Colon (tissue), 2 donors: ENCODE data around the gene CASS4.
"Not testable (repeated sequence)": the region's sequence is repeated elsewhere in the genome, so short reads cannot be mapped to it uniquely, and the experiment has no call there.

Experiments used
- FAIRE-seq: peaks from 2 replicates; lab custom pipeline; 2012; peaks lifted over from hg19 to GRCh38; lab: Jason Lieb, UNC
- donor health status: control.
- donor health status: control.

Gene CASS4

DNA sequence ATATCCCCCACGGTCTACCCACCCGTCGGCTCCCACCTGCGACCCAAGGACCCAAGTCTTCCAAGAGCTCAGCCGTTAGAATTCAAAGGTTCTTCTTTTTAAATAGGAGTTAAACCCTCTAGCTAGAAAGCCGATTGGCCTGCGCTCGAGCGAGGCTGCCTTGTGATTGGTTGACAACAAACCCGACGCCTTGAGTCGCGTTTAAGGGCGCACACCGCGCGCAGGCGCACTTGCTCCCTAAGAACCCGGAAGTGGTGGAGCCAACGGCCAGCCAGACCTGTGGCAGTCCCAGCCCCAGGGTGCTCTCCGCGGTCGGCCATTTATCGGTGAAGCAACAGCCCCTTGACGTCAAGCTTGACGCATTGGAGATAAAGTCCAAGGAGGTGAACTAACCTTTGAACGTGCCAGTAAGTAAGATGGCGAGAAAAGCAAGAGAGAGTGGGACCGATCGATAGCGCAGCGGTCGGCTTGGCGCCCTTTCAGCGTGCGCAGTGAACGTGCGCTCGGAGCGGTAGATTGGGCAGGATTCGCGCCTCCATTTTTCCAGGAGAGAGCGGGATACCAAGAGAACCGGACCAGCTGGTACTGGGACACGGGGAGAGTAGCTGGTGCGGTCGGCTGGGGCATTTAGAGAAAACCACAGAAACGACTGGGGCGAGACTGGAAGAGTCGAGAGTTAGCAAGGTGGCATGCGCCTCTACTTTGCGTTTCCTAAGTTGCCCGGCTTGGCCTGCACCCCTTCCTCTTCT is 19.8 kb upstream of the CASS4 start, which contains the start of the genes AURKA and CSTF1:
Gene AURKA (minus strand): TSS at position 84 of the 749 bp plus-strand sequence. CDS start 4,018 bp downstream, outside the sequence.
Gene CSTF1 (plus strand): TSS at position 514 of the 749 bp plus-strand sequence. CDS start 2,908 bp downstream, outside the sequence.
- no peak for FAIRE-seq

DNA sequence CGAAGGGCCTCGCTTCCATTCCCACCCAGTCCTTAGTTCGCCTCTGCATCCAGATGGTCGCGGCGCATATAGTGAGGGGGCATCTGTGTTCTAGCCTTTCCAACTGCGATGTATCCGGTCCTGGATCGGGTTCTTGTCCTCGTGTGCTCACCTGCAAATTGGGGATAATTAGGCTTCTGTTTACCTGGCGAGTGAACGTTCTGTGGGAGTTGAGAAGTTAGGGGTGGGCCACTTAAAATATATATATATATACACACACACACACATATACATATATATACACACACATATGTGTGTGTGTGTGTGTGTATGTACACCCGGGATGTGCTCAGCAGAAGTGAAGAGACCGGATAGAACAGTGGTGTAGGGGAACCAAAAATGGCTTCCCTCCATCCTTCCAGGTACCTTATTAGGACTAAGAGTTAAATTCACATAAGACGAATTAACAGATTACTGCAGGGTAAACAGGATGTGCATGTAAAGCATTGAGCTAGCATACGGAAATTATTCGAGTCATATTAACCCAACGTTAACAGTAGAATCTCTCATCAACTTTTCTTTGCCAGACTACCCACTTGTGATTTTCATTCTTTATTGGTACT is 19.1 kb upstream of the CASS4 start:
- FAIRE-seq, result no peak

DNA sequence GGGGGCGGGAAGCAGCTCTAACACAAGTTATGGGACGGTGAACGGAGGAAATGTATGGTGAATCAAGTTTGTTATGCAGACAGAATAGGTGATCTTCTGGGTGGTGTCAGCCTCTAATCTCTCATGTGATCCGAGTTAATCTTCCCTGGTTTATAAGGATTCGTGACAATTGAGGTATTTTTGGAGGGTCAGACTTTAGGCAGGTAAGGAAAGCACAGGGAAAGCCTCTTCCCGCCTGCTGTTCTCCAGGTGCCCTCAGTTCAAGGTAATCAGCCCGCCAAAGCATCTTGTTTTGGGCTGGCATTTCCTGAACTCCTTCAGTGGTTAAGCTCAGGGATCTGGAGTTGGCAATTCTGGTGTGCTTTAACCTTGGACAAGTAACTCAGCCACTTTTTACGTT is 18.4 kb upstream of the CASS4 start:
- FAIRE-seq, result no peak

DNA sequence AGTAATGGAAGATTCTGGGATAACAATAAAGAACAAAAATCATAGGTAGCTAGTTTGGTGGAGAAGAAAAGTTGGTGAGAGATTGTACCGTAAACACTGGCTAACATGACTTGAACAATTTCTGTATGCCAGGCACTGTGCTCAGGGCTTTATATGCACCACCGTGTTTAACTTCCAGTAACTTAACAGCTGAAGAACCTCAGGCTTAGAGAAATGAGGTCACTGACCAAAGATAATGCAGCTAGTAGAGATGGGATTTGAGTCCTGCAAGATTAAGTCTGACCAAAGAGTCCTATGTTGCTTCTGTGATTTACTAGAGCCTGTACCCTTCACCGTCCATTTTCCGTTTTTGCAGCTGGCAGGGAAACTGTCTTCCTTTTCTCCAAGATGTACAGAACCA is 16.9 kb upstream of the CASS4 start:
- FAIRE-seq, result no peak

- FAIRE-seq, result no peak
Observed at GRCh38 chr20:56400001-56400640, 11.9 kb upstream of the CASS4 start.

DNA sequence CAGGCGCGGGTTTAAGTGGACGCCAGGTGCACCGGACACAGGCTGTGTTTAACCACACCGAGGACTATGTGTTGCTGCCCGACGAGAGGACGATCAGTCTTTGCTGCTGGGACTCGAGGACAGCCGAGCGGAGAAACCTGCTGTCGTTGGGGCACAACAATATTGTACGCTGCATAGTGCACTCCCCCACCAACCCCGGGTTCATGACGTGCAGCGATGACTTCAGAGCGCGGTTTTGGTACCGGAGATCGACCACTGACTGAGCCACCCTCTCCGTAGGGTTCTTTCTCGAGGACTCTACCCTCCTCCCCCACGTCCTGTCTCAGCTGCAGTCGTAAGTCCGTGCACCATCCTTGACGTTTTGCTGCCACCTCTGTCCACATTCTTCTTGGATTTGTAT is 8.6 kb upstream of the CASS4 start:
- FAIRE-seq, result no peak

- FAIRE-seq, result not testable (repeated sequence)
Observed at GRCh38 chr20:56405356-56405755, 6.7 kb upstream of the CASS4 start.

DNA sequence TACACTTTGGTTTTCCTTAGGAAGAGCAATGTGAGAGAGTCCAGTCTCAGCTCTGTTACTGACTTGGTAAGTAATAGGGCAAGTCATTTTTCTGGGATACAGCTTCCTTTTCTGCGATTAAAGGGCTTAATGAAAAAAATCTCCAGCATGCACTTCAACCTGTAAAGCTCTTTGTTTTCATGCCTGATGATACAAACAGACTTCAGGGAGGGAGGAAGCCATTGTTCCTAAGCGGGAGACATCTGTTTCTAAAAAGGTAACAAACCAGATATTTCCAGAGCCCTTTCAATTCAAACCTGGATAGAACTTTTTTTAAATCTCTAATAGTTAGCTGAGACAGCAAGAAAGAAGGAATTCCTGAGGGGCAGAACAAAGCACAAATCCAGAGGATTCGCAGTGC is 5.2 kb upstream of the CASS4 start:
- FAIRE-seq, result no peak

DNA sequence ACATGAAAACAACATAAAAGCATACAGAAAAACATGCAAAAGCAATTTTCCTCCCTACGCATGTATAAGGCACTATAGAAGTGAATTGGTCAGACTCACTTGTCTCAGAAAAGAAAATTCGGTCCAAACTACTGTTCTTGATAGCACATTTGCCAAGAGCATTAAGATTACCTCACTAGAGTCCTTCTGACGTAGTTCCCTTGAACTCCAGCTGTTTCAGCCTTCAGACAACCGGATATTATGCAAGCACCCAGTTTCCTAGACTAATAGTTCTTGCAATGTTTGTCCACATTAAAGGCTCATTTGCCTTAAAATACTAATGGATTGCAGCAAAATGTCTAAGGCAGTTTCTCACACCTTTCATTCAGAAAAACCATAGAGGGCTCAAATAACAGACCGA is 2.5 kb upstream of the CASS4 start:
- no peak for FAIRE-seq

DNA sequence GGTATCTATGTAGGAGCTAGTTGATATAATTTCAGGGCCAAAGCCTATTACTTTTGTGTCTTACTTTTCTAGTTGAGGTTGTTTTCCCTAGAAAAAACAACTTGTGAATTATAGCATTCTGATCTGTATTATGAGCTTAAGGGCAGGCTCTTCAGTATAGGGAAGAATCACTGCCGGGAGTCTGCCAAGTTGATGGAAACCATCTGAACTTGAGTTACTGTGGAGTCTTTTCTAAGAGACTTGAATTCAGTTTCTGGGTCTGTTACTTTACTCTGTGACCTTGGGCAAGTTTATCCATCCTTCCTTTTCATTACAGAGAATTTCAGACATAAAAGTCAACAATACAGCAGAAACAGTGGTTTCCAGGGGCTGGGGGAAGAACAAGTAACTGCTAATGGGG is 2.1 kb upstream of the CASS4 start:
- no peak for FAIRE-seq

- FAIRE-seq, result not testable (repeated sequence)
Observed at GRCh38 chr20:56411287-56411686, 773 bp upstream of the CASS4 start.

GRCh38 chr20:56412473-56412790 is 372 bp downstream of the CASS4 start:
- FAIRE-seq, result no peak

DNA sequence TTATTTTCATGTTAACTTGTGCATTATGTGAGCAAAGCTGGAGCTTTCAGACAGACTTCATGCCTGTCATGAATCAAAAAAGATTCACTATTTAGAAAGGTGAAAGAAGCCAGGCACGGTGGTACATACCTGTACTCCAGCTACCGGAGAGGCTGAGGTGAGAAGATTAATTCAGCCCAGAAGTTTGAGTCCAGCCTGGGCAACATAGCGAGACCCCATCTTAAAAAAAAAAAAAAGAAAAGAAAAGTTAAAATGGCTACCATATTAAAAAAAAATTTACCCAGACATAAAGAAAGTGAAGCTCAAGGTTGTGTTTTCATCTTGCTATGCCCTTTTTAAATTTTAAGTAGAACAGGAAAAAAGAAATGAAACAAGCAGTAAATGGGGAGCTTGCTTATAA is 889 bp downstream of the CASS4 start:
- FAIRE-seq, result no peak

DNA sequence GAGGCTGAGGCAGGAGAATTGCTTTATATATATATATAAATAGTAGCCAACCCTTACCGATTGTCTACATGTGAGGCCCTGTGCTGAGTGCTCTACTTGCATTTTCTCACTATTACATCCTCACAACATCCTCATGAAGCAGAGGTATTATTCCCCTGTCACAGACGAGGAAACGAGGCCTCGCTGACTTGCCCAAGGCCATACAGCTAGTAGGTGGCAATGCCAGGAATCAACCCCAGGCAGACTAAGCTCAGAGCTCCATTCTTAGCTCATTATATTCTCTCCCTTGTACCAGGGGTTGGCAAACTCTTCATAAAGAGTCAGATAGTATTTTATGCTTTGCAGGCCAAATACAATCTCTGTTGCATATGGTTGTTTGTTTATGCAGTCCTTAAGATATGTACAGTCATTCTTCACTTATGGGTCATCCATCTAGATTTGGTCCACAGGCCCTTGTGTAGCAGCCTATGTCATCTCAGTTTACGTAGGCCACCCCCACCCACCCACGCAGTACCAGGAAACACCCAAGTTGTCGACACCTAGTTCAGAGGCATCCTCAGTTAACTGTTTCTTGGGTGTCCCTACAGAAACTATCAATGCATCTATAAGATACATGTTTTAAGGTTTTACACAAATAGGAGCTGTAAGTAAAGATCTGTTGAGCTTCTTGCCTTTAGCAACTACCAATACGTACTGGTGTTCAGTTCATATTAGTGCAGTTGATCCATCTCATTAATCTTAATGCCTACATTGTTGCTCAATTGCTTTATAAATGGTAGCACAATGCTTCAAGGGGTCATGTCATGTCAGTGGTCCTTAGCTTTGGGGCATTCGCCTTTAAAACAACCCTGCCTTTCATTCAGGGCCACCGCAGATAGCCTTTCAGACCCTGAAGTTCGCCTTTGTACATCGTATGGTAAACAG is 3.0 kb downstream of the CASS4 start:
- no peak for FAIRE-seq

GRCh38 chr20:56417402-56417801 is 5.3 kb downstream of the CASS4 start:
- no peak for FAIRE-seq

DNA sequence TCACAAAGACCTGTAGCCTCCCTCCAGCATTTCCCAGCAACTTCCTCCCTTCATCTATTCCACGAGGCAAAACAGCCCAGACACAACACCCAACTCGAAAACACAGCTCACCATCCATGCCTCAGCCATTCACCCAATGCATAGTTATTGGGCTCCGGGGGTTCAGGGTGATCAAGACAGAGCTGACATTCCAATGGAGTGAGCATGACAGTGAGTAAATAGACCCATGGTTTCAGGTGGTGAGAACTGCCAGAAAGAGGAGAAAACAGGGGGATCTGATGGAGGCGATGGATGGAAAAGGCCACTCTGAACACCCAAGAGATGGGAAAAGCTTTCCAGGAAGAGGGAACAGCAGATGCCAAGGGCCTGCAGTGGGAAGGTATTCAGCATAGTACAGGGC is 5.9 kb downstream of the CASS4 start:
- FAIRE-seq, result no peak

DNA sequence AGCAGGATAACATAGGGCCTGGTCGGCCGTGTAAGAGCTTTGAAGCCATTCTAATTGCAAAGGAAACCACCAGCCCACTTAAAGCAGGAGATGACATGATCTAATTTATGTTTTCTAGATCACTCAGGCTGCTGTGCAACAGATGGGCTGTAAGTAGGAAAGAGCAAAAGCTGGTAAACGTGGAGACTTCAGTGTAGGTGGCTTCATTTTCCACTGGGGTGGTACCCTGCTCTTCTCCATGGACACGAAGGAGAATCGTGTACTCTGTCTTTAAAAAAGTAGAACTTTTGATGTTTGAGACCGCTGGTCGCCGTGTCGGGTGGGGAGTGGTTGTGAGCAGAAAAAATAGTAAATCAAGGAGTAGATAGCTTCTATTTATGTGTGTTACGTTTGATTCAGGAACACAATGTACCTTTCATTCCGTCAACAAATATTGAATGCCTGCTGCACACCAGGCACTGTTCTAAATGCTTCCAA is 6.4 kb downstream of the CASS4 start:
- no peak for FAIRE-seq

DNA sequence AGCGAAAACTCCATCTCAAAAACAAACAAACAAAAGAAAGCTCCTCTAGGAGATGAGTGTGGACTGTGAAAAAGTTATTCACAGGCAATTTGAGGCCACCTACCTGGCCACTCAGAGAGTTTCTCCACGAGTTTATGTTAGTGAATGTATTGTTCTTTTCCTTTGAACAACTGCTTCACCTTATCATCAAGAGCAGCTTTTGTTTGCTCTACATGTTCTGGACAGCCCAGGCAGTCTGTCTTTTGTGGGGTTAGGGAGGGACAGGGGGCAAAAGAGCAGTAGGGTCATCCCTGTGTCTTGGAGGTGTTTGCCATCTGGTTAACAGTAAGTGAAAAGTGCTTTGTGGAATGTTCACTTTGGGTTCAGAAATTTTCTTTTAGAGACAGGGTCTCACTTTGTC is 8.0 kb downstream of the CASS4 start:
- no peak for FAIRE-seq

DNA sequence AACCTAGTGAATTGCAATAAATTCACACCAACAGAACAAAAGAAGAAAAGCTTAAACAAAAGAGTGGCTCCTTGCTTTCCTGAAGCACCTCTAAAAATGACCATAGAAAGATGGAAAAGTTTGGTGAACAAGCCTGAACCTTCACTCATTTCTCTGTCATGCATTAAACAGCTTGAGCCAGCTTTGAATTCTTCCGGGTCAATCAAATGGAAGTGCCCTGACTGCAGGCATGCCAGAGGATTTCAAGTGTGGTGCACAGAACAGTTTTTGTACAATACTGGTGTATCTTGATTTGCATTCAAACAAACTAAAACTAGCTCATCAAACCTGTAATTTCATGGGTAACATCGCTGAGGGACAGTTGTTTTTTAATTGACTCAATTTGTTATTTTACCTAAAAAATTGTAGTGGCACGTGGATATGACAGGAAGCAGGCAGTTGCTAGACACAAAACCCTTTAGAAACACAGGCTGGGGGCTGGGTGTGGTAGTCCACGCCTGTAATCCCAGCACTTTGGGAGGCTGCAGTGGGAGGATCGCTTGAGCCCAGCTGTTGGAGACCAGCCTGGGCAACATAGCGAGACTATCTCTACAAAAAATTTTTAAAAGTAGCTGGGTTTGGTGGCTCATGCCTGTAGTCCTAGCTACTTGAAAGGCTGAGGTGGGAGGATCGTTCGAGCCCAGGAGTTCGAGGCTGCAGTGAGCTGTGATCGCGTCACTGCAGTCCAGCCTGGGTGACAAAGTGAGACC is 9.1 kb downstream of the CASS4 start:
- FAIRE-seq, result no peak

- FAIRE-seq, result no peak
Observed at GRCh38 chr20:56422076-56422823, 10.2 kb downstream of the CASS4 start.

GRCh38 chr20:56422824-56423189 is 10.7 kb downstream of the CASS4 start:
- FAIRE-seq, result no peak
